ENCODE results near the gene CYP4A22.

GRCh38 chr1:47161298-47162040 is 24.2 kb downstream of the CYP4A22 start:
- no peak for TF ChIP-seq POLR2A (IDR thresholded peaks at IDR 0.05; ENCODE audit: extremely low read depth, insufficient read length)
- TF ChIP-seq, protein P1, sequence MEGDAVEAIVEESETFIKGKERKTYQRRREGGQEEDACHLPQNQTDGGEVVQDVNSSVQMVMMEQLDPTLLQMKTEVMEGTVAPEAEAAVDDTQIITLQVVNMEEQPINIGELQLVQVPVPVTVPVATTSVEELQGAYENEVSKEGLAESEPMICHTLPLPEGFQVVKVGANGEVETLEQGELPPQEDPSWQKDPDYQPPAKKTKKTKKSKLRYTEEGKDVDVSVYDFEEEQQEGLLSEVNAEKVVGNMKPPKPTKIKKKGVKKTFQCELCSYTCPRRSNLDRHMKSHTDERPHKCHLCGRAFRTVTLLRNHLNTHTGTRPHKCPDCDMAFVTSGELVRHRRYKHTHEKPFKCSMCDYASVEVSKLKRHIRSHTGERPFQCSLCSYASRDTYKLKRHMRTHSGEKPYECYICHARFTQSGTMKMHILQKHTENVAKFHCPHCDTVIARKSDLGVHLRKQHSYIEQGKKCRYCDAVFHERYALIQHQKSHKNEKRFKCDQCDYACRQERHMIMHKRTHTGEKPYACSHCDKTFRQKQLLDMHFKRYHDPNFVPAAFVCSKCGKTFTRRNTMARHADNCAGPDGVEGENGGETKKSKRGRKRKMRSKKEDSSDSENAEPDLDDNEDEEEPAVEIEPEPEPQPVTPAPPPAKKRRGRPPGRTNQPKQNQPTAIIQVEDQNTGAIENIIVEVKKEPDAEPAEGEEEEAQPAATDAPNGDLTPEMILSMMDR (IDR thresholded peaks at IDR 0.05; ENCODE audit: low read depth, low read length): no peak
